Cerebellar cortex (tissue), 1 donor: ENCODE measurements around the gene RABEPK.
"Not testable (repeated sequence)": the region's sequence is repeated elsewhere in the genome, so short reads cannot be mapped to it uniquely, and the experiment has no call there.

Experiments
- DNase-seq: peaks from one replicate; pipeline ENCODE4 v3.0.0-alpha.2; 2015; ENCODE audit warnings: low spot score

The RABEPK gene

DNA sequence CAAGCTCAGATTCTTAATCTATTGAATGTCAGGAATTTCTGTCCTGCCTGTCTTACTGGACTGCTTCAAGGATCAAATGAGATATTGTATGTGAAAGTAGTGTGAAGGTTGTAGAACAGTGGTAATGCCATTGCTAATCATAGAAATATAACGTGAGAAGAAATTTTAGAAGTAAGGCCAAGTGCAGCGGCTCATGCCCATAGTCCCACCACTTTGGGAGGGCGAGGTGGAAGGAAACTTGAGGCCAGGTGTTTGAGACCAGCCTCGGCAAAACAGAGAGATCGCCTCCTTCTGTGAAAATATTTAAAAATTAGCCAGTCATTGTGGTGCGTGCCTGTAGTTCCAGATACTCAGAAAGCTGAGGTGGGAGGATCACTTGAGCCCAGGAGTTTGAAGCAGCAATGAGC lies 45.9 kb downstream of the RABEPK start:
- no peak for DNase-seq

DNA sequence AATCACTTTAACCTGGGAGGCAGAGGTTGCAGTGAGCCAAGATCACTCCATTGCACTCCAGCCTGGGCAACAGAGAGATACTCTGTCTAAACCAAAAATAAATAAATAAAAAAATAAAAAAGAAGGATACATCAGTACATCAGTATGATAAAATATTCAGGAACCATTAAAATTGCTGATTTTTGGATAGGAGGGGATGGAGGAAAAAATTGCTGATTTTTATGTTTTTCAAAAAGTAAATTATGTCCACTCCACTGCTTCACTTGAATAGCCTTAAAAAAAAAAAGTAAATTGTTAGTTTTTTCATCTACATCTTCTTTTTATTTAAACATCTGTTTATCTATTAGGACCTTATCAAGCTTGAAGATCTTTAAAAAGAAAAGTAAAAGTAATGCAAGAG lies 53.9 kb downstream of the RABEPK start:
- DNase-seq, result no peak

DNA sequence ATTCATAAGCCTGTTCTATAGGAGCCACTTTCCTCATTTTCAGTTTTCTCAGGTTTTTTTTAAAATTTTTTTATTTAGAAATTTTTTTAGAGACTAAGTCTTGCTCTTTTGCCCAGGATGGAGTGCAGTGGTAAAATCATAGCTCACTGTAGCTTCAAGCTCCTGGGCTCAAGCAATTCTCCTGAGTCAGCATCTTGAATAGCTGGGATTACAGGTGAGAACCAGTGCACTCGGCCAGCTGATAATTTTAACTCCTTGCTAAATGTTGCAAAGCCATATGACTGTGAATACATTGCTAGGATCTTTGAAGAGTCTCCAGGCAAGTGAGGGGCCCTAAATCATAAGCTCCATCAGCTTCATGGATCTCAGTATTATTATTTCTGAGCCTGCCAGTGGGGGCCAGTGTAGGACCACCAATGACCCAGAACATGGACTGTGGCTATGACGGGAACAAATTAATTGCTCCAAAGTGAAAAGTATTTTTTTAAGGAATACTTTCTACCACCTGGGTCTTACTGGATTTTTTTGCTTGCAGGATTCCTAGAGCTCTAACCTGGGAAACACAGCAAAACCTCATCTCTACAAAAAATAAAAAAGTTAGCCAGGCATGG lies 55.5 kb downstream of the RABEPK start:
- peak; percentile 24 for DNase-seq

GRCh38 chr9:125258160-125258785 lies 57.9 kb downstream of the RABEPK start:
- no peak for DNase-seq

- DNase-seq, result no peak
Measured at GRCh38 chr9:125258832-125259534, 58.6 kb downstream of the RABEPK start.

- DNase-seq, result peak; percentile 89
Measured at GRCh38 chr9:125260561-125260960, 60.2 kb downstream of the RABEPK start.

DNA sequence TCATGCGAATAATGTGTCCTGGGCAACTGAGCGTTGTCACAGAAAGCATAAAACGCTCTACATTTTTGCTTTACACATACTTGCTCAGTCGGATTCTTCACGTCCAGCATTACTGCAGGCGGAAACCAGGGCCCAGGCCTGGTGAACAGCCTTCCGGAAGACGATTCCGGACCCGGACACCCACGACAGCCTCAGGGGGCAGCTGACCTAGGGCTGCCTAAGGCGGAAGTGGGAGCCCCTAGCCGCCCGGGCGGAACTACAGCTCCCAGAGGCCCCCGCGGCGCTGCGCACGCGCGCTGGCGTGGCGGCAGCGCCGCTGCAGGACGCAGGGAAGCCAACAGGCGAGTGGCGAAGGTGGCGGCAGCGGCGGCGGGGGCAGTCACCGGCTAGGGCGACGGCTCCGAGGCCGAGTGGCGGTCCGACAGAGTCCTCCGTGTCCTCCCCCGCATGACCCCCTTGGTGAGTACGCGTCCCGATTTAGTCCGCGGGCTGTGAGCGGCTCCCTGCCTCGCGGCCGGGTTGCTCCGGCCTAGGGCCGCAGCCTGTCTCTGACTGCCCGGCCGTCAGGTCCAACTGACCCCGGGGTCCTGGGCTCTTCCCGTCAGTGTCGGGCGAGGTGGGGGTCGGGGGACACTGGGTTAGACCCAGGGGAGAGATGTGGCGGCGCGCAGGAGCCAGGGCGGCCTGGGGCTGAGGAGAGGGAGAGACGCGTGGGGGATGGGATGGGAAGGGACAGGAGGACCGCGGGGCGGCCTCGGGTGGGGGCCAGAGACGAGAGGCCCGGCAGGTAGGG lies 61.4 kb downstream of the RABEPK start, which contains the start of gene GAPVD1:
TSS of gene GAPVD1 (plus strand) at position 326 of the 793 bp plus-strand sequence. CDS start 37,096 bp downstream, outside the sequence.
- peak; percentile 86 for DNase-seq

GRCh38 chr9:125262294-125262991 lies 62.1 kb downstream of the RABEPK start:
- DNase-seq, result peak; percentile 10

DNA sequence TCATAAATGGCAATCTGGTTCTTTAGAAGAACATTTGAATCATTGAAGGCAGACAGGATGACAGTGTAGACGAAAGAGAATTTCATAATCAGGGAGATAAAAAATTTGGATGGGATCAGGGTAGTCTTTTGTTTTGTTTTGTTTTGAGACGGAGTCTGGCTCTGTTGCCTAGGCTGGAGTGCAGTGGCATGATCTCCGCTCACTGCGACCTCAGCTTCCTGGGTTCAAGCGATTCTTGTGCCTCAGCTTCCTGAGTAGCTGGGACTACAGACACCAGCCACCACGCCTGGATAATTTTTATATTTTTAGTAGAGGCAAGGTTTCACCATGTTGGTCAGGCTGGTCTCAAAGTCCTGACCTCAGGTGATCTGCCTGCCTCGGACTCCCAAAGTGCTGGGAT lies 63.7 kb downstream of the RABEPK start:
- DNase-seq, result not testable (repeated sequence)

GRCh38 chr9:125268394-125269013 lies 68.2 kb downstream of the RABEPK start:
- DNase-seq, result no peak

DNA sequence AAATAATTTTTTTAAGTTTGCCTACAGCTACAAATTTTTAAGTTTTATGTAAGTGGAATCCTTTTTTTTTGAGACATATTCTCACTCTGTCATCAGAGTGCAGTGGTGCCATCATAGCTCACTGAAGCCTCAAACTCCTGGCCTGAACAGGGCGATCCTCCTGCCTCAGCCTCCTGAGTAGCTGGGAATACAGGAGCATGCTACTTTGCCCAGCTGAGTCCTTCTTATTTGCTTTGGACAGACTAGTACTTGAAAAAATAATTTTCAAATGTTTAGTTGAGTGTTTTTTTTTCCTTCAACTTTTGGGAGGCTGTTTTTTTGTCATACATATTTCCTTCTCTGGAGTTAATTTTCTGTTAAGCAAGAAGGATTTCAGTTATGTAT lies 68.7 kb downstream of the RABEPK start:
- no peak for DNase-seq

GRCh38 chr9:125271081-125271480 lies 70.7 kb downstream of the RABEPK start:
- no peak for DNase-seq

- no peak for DNase-seq
Measured at GRCh38 chr9:125272697-125273096, 72.4 kb downstream of the RABEPK start.

DNA sequence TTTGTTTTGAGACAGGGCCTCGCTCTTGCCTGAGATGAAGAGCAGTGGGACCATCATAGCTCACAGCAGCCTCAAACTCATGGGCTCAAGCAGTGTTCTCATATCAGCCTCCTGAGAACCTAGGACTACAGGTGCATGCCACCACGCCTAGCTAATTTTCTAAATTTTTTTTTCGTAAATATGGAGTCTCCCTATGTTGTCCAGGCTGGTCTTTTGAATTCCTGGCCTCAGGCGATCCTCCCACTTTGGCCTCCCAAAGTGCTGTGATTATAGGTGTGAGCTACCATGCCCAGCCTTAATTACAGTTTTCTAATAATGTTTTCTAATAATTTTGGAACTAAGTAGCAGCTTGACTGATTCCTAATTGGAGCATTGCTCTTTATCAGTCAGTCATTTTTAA lies 76.4 kb downstream of the RABEPK start:
- no peak for DNase-seq

GRCh38 chr9:125277411-125277810 lies 77.1 kb downstream of the RABEPK start:
- no peak for DNase-seq

- no peak for DNase-seq
Measured at GRCh38 chr9:125280945-125281344, 80.6 kb downstream of the RABEPK start.
